ENCODE results near the gene TOGARAM1. TPM values are rescaled to one million over a fixed set of nuclear protein-coding genes. Genes with fewer than 3 reads are reported as not detected.

The TOGARAM1 gene
- total and polyA plus RNA-seq, 9 of the 15 experiments (the other 6 are each of a cell fraction or from before 2014, with no cell fraction given), result 1.3 to 6.4 (median 3.7) TPM

- TF ChIP-seq ZNF609 (CRISPR knock-in tag; IDR thresholded peaks at IDR 0.05; ENCODE audit: borderline replicate concordance) (no peak), ZBTB8A (IDR thresholded peaks at IDR 0.05; ENCODE audit: partially characterized antibody) (no peak), HNRNPLL (IDR thresholded peaks at IDR 0.05; ENCODE audit: low read depth, low read length, poor library complexity, severe bottlenecking) (no peak), HNRNPUL1 (IDR thresholded peaks at IDR 0.05; ENCODE audit: low read length) (no peak), ZNF175 (CRISPR knock-in tag; IDR thresholded peaks at IDR 0.05; ENCODE audit: low read depth) (no peak), ZNF696 (CRISPR knock-in tag; conservative IDR thresholded peaks at IDR 0.05) (no peak)
Observed at GRCh38 chr14:45065540-45065939, 103.5 kb downstream of the TOGARAM1 start (continued).

GRCh38 chr14:45065956-45066355, 104.0 kb downstream of the TOGARAM1 start:
- in situ Hi-C loops (cut with MboI) (no loop called here), intact Hi-C loops (cut with micrococcal nuclease) (no loop called here)
- no peaks in the 10 kb centered on the region for H3K4me1 ChIP-seq (replicated peaks in 1 of 2; ENCODE audit: control insufficient read depth in 2 of 2, insufficient read depth in 2 of 2, low read length in 2 of 2)
- H3K79me2 ChIP-seq (ENCODE audit: control insufficient read depth, insufficient read depth, low read length), result no peaks in the 10 kb centered on the region
- H3K27ac ChIP-seq (ENCODE audit: extremely low read depth, low read depth, low read length), result no peak overlapping the region
- BruUV-seq (replicated peaks), result no TSS peak
- no peak overlapping the region for H3K9ac ChIP-seq (ENCODE audit: insufficient read depth in 1 of 2, low read depth in 2 of 2, low read length in 2 of 2)
- no peaks in the 10 kb centered on the region for H3K9me3 ChIP-seq (replicated peaks; ENCODE audit: control insufficient read depth, insufficient read depth, low read depth, low read length)
- no peaks in the 10 kb centered on the region for H4K20me1 ChIP-seq (replicated peaks; ENCODE audit: control insufficient read depth, insufficient read depth, low read length)
- ChIA-PET POLR2A (interaction anchor here (1.4 kb wide), 1 partner anchor 9 kb away, joined by 3 read pairs; no protein-coding TSS in a partner anchor), CTCF (ENCODE audit: low intra/inter-chr PET ratio) (no interaction called here)
- 0 out of 3 replicates have a peak, but pooled peaks cover 3% of the 10 kb centered on the region for H3K36me3 ChIP-seq (ENCODE audit: control insufficient read depth, insufficient read depth, low read length)
- H3K9me1 ChIP-seq (ENCODE audit: control insufficient read depth, insufficient read depth, low read length), result no peaks in the 10 kb centered on the region
- FAIRE-seq, result no peak
- 57% methylated on average over 1 of the region's 2 CpGs for WGBS (ENCODE audit: insufficient coverage, low coverage, missing lambda C conversion rate)
- no peak overlapping the region for H3K4me3 ChIP-seq
- no peak for DNase-seq (ENCODE audit: extremely low read depth in 1 of 4, low spot score in 3 of 4)
- no peak for ATAC-seq
- TF ChIP-seq ZNF445 (CRISPR knock-in tag; IDR thresholded peaks at IDR 0.05; ENCODE audit: low read depth) (no peak), NCOA2 (IDR thresholded peaks at IDR 0.05; ENCODE audit: partially characterized antibody in 2 of 2) (no peak), IRF2 (CRISPR knock-in tag; IDR thresholded peaks at IDR 0.05) (no peak), ARHGAP35 (IDR thresholded peaks at IDR 0.05; ENCODE audit: partially characterized antibody) (no peak), BRF2 (IDR thresholded peaks at IDR 0.05; ENCODE audit: borderline replicate concordance, insufficient read depth, insufficient read length) (no peak), MTA3 (IDR thresholded peaks at IDR 0.05; ENCODE audit: borderline replicate concordance) (no peak), XRCC5 (IDR thresholded peaks at IDR 0.05; ENCODE audit: low read depth, low read length) (no peak), YBX1 (IDR thresholded peaks at IDR 0.05) (no peak), ZNF175 (CRISPR knock-in tag; IDR thresholded peaks at IDR 0.05; ENCODE audit: low read depth) (no peak), WHSC1 (IDR thresholded peaks at IDR 0.05; ENCODE audit: low read length) (no peak), KAT8 (IDR thresholded peaks at IDR 0.05; ENCODE audit: low read depth) (no peak)
- no peaks in the 10 kb centered on the region for H3K27me3 ChIP-seq (ENCODE audit: control insufficient read depth in 2 of 2, insufficient read depth in 2 of 2, low read length in 2 of 2)
- no peak overlapping the region for H3K4me2 ChIP-seq (ENCODE audit: insufficient read depth, low read length)
- no peak overlapping the region for H2AFZ ChIP-seq (ENCODE audit: low read depth, low read length)
